ENCODE data around the gene NUP98.

DNA sequence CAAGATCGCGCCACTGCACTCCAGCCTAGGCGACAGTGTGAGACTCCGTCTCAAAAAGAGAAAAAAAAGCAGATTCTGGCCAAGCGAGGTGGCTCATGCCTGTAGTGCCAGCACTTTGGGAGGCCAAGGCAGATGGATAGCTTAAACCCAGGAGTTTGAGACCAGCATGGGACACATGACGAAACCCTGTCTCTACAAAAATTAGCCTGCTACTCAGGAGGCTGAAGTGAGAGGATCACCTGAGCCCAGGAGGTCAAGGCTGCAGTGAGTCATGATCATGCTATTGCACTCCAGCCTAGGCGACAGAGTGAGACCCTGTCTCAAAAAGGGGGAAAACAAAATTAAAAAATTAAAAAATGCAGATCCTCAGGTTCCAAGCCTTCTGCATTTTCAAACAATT, 25.0 kb upstream of the NUP98 start:
- TF ChIP-seq YY1 (IDR thresholded peaks at IDR 0.05; ENCODE audit: low read depth) = no peak
- TF ChIP-seq, protein P1, sequence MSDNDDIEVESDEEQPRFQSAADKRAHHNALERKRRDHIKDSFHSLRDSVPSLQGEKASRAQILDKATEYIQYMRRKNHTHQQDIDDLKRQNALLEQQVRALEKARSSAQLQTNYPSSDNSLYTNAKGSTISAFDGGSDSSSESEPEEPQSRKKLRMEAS (IDR thresholded peaks at IDR 0.05) = no peak
- TF ChIP-seq RAD21 (IDR thresholded peaks at IDR 0.05; ENCODE audit: low read depth) = no peak
- no peak for TF ChIP-seq TCF12 (IDR thresholded peaks at IDR 0.05; ENCODE audit: low read depth)
- TF ChIP-seq, protein P2, sequence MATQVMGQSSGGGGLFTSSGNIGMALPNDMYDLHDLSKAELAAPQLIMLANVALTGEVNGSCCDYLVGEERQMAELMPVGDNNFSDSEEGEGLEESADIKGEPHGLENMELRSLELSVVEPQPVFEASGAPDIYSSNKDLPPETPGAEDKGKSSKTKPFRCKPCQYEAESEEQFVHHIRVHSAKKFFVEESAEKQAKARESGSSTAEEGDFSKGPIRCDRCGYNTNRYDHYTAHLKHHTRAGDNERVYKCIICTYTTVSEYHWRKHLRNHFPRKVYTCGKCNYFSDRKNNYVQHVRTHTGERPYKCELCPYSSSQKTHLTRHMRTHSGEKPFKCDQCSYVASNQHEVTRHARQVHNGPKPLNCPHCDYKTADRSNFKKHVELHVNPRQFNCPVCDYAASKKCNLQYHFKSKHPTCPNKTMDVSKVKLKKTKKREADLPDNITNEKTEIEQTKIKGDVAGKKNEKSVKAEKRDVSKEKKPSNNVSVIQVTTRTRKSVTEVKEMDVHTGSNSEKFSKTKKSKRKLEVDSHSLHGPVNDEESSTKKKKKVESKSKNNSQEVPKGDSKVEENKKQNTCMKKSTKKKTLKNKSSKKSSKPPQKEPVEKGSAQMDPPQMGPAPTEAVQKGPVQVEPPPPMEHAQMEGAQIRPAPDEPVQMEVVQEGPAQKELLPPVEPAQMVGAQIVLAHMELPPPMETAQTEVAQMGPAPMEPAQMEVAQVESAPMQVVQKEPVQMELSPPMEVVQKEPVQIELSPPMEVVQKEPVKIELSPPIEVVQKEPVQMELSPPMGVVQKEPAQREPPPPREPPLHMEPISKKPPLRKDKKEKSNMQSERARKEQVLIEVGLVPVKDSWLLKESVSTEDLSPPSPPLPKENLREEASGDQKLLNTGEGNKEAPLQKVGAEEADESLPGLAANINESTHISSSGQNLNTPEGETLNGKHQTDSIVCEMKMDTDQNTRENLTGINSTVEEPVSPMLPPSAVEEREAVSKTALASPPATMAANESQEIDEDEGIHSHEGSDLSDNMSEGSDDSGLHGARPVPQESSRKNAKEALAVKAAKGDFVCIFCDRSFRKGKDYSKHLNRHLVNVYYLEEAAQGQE (IDR thresholded peaks at IDR 0.05; ENCODE audit: low read depth) = no peak
- TF ChIP-seq, protein P3, sequence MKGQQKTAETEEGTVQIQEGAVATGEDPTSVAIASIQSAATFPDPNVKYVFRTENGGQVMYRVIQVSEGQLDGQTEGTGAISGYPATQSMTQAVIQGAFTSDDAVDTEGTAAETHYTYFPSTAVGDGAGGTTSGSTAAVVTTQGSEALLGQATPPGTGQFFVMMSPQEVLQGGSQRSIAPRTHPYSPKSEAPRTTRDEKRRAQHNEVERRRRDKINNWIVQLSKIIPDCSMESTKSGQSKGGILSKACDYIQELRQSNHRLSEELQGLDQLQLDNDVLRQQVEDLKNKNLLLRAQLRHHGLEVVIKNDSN (IDR thresholded peaks at IDR 0.05) = no peak
- no peak for TF ChIP-seq EP300 (IDR thresholded peaks at IDR 0.05; ENCODE audit: borderline replicate concordance)
- TF ChIP-seq TAF1 (IDR thresholded peaks at IDR 0.05; ENCODE audit: low read depth) = no peak
- no peak for TF ChIP-seq EGR1 (IDR thresholded peaks at IDR 0.05)
- no peak for TF ChIP-seq TEAD4 (IDR thresholded peaks at IDR 0.05)
- no peak for TF ChIP-seq FOXM1 (IDR thresholded peaks at IDR 0.05; ENCODE audit: borderline replicate concordance, low read depth)
- TF ChIP-seq CEBPB (IDR thresholded peaks at IDR 0.05) = no peak
- no peak for TF ChIP-seq NFIC (IDR thresholded peaks at IDR 0.05)

All from Ishikawa (cell line).